SK-N-SH (cell line): ENCODE results near the gene TGFB2. TPM values are rescaled to one million over a fixed set of nuclear protein-coding genes. Genes with fewer than 3 reads are reported as not detected.

Source experiments
- CTCF ChIA-PET: fragments of 300-600, 350-600 bp; formaldehyde crosslinking; extraction: SDS; loops from one replicate; lab custom pipeline; 2021; lab: Yijun Ruan, JAX
- POLR2A ChIA-PET: fragments of 350-600 bp; sonication (Branson Sonifier 250); formaldehyde crosslinking; extraction: SDS; loops from one replicate; lab custom pipeline; 2020; ENCODE audit warnings: antibody characterized with exemption, inconsistent platforms; lab: Yijun Ruan, JAX
- DNase-seq: peaks from one replicate; pipeline ENCODE4 v3.0.0; 2012
- H2AFZ ChIP-seq: fragments of 200-600 bp; sonication (generic); 2 replicates; pipeline ENCODE4 v1.8.1; 2016; ENCODE audit warnings: antibody characterized with exemption, mild to moderate bottlenecking, low read depth
- H3F3A ChIP-seq: fragments of 200-600 bp; sonication (generic); replicated peaks from 2 replicates; pipeline ENCODE3; 2016; ENCODE audit warnings: antibody characterized with exemption, mild to moderate bottlenecking; ENCODE audit not compliant: insufficient read depth
- H3K27ac ChIP-seq, 2 experiments: fragments of 200-500 bp in 1 of 2; fragments of 200-600 bp in 1 of 2; sonication (Bioruptor generic) in 1 of 2; sonication (generic), shearing (Covaris generic) in 1 of 2; 2 replicates each; pipeline versions ENCODE4 v1.5.1 to v1.6.1; 2014 to 2016; ENCODE audit warnings: low read depth in 2 of 2, inconsistent platforms in 1 of 2, low read length in 1 of 2, mild to moderate bottlenecking in 1 of 2, mixed read lengths in 1 of 2
- H3K27me3 ChIP-seq: fragments of 200-600 bp; sonication (generic), shearing (Covaris generic); 2 replicates; pipeline ENCODE4 v1.6.1; 2016; ENCODE audit warnings: mixed run types; ENCODE audit not compliant: insufficient read depth
- H3K36me3 ChIP-seq, 2 experiments: fragments of 200-500 bp in 1 of 2; fragments of 200-600 bp in 1 of 2; sonication (Bioruptor generic) in 1 of 2; sonication (generic) in 1 of 2; replicated peaks in 1 of 2; 2 replicates each; pipeline versions ENCODE3 to v1.5.1; 2014 to 2016; ENCODE audit warnings: low read length in 1 of 2, mild to moderate bottlenecking in 1 of 2; ENCODE audit not compliant: insufficient read depth in 2 of 2, control insufficient read depth in 1 of 2
- H3K4me1 ChIP-seq, 2 experiments: fragments of 200-500 bp in 1 of 2; fragments of 200-600 bp in 1 of 2; sonication (Bioruptor generic) in 1 of 2; sonication (generic), shearing (Covaris generic) in 1 of 2; 2 replicates each; pipeline versions ENCODE4 v1.5.1 to v1.6.1; 2014 to 2016; ENCODE audit warnings: low read depth in 1 of 2, low read length in 1 of 2, mixed run types in 1 of 2; ENCODE audit not compliant: insufficient read depth in 2 of 2, control insufficient read depth in 1 of 2
- H3K4me2 ChIP-seq: fragments of 200-600 bp; sonication (generic), shearing (Covaris generic); 2 replicates; pipeline ENCODE4 v1.6.1; 2017; ENCODE audit warnings: mixed run types
- H3K4me3 ChIP-seq, 2 experiments: fragments of 200-500 bp in 1 of 2; fragments of 200-600 bp in 1 of 2; sonication (Bioruptor generic) in 1 of 2; sonication (generic), shearing (Covaris generic) in 1 of 2; 2 replicates each; pipeline versions ENCODE4 v1.5.1 to v1.8.1; 2014 to 2016; ENCODE audit warnings: low read depth in 2 of 2, inconsistent platforms in 1 of 2, low read length in 1 of 2, mild to moderate bottlenecking in 1 of 2, mixed read lengths in 1 of 2, moderate library complexity in 1 of 2
- H3K79me2 ChIP-seq: fragments of 200-600 bp; sonication (generic); 2 replicates; pipeline ENCODE4 v1.8.1; 2017; ENCODE audit warnings: mild to moderate bottlenecking; ENCODE audit not compliant: insufficient read depth
- H3K9ac ChIP-seq: fragments of 200-600 bp; sonication (generic); 2 replicates; pipeline ENCODE4 v1.6.1; 2017; ENCODE audit warnings: mixed run types
- H3K9me2 ChIP-seq: fragments of 200-600 bp; sonication (generic); 2 replicates; pipeline ENCODE4 v1.6.1; 2017; ENCODE audit warnings: mixed run types
- H3K9me3 ChIP-seq: fragments of 200-600 bp; sonication (generic); 2 replicates; pipeline ENCODE4 v1.6.1; 2017; ENCODE audit warnings: mixed run types, mild to moderate bottlenecking, moderate library complexity
- H4K20me1 ChIP-seq: fragments of 200-600 bp; sonication (generic); 2 replicates; pipeline ENCODE4 v1.6.1; 2017; ENCODE audit warnings: mild to moderate bottlenecking, mixed run types; ENCODE audit not compliant: insufficient read depth
- CHD2 ChIP-seq: fragments of 150-350 bp; IDR thresholded peaks from 2 replicates; pipeline ENCODE4 v1.6.1; 2018; ENCODE audit warnings: low read length; ENCODE audit not compliant: partially characterized antibody
- EZH2phosphoT487 ChIP-seq: fragments of 200-600 bp; sonication (generic); IDR thresholded peaks from 2 replicates; pipeline ENCODE4 v1.6.1; 2017; ENCODE audit warnings: low read depth, mixed run types, mild to moderate bottlenecking, antibody characterized with exemption, moderate library complexity, borderline replicate concordance
- FOSL2 ChIP-seq: IDR thresholded peaks from 2 replicates; pipeline ENCODE4 v1.4.0; 2012; ENCODE audit warnings: low read depth, mild to moderate bottlenecking, moderate library complexity, borderline replicate concordance
- GABPA ChIP-seq: IDR thresholded peaks from 2 replicates; pipeline ENCODE4 v1.4.0; 2012; ENCODE audit warnings: low read depth, mild to moderate bottlenecking
- JUND ChIP-seq: IDR thresholded peaks from 2 replicates; pipeline ENCODE4 v1.4.0; 2012
- REST ChIP-seq: IDR thresholded peaks from 2 replicates; pipeline ENCODE4 v1.6.1; 2012; ENCODE audit warnings: mild to moderate bottlenecking, low read depth, low read length, moderate library complexity
- SIN3A ChIP-seq: IDR thresholded peaks from 2 replicates; pipeline ENCODE4 v1.6.1; 2012; ENCODE audit warnings: low read depth, mild to moderate bottlenecking, low read length, moderate library complexity, borderline replicate concordance
- TCF12 ChIP-seq: IDR thresholded peaks from 2 replicates; pipeline ENCODE4 v1.4.0; 2012
- USF1 ChIP-seq: IDR thresholded peaks from 2 replicates; pipeline ENCODE4 v1.4.0; 2012; ENCODE audit warnings: low read depth, borderline replicate concordance
- WGBS: methylation state at CpG from one replicate; pipeline ENCODE4 v1.1.6; 2017; ENCODE audit warnings: low lambda C conversion rate; 5-methylcytosine and 5-hydroxymethylcytosine counted together
- polyA plus RNA-seq, 3 experiments: library from polyadenylated mRNA; depleted of rRNA; stranded (reverse); fragments of >200 nt; gene quantifications; 2 replicates each; pipeline ENCODE4 v1.2.3, GENCODE V29; 2012
- TF ChIP-seq, protein P1 (sequence below): fragments of 150-350 bp; IDR thresholded peaks from 2 replicates; pipeline ENCODE4 v1.6.1; 2016; ENCODE audit warnings: mild to moderate bottlenecking, low read depth, low read length
- TF ChIP-seq, protein P2 (sequence below): IDR thresholded peaks from 2 replicates; pipeline ENCODE4 v1.4.0; 2012; ENCODE audit warnings: low read depth, borderline replicate concordance

TGFB2 gene
- polyA plus RNA-seq, 1 of the 3 experiments (the other 2 are of a cell fraction) = 2.4 TPM

GRCh38 chr1:218435528-218435927 lies 90.4 kb downstream of the TGFB2 start:
- ChIA-PET POLR2A (no interaction called here), CTCF (interaction anchor here (0.7 kb wide), 1 partner anchor 24 kb away, joined by 3 read pairs; no protein-coding TSS in a partner anchor)
- Histone ChIP-seq H3K4me1 (peaks cover 0 to 6% of the 10 kb centered on the region in 2 experiments; a peak in 2 of 4 replicates), H3K9ac (no peak overlapping the region), H3K36me3 (peaks cover 0 to 13% of the 10 kb centered on the region in 2 experiments), H3K79me2 (no peaks in the 10 kb centered on the region), H3K27ac (no peak overlapping the region), H3K9me3 (no peaks in the 10 kb centered on the region), H3K4me2 (no peak overlapping the region), H3K4me3 (no peak overlapping the region), H2AFZ (no peak overlapping the region), H3K27me3 (no peaks in the 10 kb centered on the region), H3F3A (no peaks in the 10 kb centered on the region), H4K20me1 (no peaks in the 10 kb centered on the region), H3K9me2 (no peaks in the 10 kb centered on the region)
- TF ChIP-seq TCF12 = no peak
- TF ChIP-seq CHD2 = no peak
- TF ChIP-seq, protein P1, sequence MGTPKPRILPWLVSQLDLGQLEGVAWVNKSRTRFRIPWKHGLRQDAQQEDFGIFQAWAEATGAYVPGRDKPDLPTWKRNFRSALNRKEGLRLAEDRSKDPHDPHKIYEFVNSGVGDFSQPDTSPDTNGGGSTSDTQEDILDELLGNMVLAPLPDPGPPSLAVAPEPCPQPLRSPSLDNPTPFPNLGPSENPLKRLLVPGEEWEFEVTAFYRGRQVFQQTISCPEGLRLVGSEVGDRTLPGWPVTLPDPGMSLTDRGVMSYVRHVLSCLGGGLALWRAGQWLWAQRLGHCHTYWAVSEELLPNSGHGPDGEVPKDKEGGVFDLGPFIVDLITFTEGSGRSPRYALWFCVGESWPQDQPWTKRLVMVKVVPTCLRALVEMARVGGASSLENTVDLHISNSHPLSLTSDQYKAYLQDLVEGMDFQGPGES = no peak
- TF ChIP-seq, protein P2, sequence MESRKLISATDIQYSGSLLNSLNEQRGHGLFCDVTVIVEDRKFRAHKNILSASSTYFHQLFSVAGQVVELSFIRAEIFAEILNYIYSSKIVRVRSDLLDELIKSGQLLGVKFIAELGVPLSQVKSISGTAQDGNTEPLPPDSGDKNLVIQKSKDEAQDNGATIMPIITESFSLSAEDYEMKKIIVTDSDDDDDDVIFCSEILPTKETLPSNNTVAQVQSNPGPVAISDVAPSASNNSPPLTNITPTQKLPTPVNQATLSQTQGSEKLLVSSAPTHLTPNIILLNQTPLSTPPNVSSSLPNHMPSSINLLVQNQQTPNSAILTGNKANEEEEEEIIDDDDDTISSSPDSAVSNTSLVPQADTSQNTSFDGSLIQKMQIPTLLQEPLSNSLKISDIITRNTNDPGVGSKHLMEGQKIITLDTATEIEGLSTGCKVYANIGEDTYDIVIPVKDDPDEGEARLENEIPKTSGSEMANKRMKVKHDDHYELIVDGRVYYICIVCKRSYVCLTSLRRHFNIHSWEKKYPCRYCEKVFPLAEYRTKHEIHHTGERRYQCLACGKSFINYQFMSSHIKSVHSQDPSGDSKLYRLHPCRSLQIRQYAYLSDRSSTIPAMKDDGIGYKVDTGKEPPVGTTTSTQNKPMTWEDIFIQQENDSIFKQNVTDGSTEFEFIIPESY = no peak
- no peak for TF ChIP-seq REST
- no peak for TF ChIP-seq SIN3A
- TF ChIP-seq USF1 = no peak
- no peak for TF ChIP-seq EZH2phosphoT487
- no peak for TF ChIP-seq JUND
- no peak for TF ChIP-seq FOSL2
- TF ChIP-seq GABPA = no peak
- WGBS = 95% methylated on average over 5 of the region's 5 CpGs
- DNase-seq = no peak
